HG03439 (cell line): ENCODE data around the gene PPARGC1A.

ENCODE experiments used
- ATAC-seq: cut with Tn5 transposase; IDR thresholded peaks from one replicate; pipeline ENCODE4 v1.9.1; 2021; ENCODE audit warnings: mild to moderate bottlenecking, moderate library complexity; ENCODE audit not compliant: unreplicated experiment

Gene PPARGC1A

GRCh38 chr4:23839279-23839678 lies 50.6 kb downstream of the PPARGC1A start:
- no peak for ATAC-seq

- no peak for ATAC-seq
Measured at GRCh38 chr4:23838607-23839006, 51.2 kb downstream of the PPARGC1A start.

- no peak for ATAC-seq
Measured at GRCh38 chr4:23838131-23838530, 51.7 kb downstream of the PPARGC1A start.

GRCh38 chr4:23837371-23837770 lies 52.5 kb downstream of the PPARGC1A start:
- no peak for ATAC-seq

- no peak for ATAC-seq
Measured at GRCh38 chr4:23835774-23836478, 53.9 kb downstream of the PPARGC1A start.

GRCh38 chr4:23828779-23829178 lies 61.1 kb downstream of the PPARGC1A start:
- no peak for ATAC-seq

- ATAC-seq, result no peak
Measured at GRCh38 chr4:23828020-23828715, 61.7 kb downstream of the PPARGC1A start.

GRCh38 chr4:23822181-23822580 lies 67.7 kb downstream of the PPARGC1A start:
- no peak for ATAC-seq

- no peak for ATAC-seq
Measured at GRCh38 chr4:23819041-23819511, 70.8 kb downstream of the PPARGC1A start.

GRCh38 chr4:23818097-23818885 lies 71.6 kb downstream of the PPARGC1A start:
- ATAC-seq, result no peak

- ATAC-seq, result no peak
Measured at GRCh38 chr4:23814996-23815660, 74.7 kb downstream of the PPARGC1A start.

- no peak for ATAC-seq
Measured at GRCh38 chr4:23814587-23814986, 75.3 kb downstream of the PPARGC1A start.

- no peak for ATAC-seq
Measured at GRCh38 chr4:23811161-23811560, 78.7 kb downstream of the PPARGC1A start.

GRCh38 chr4:23805450-23805851 lies 84.4 kb downstream of the PPARGC1A start:
- no peak for ATAC-seq

GRCh38 chr4:23789762-23790161 lies 100.1 kb downstream of the PPARGC1A start:
- ATAC-seq, result no peak

GRCh38 chr4:23788460-23788859 lies 101.4 kb downstream of the PPARGC1A start:
- ATAC-seq, result no peak

GRCh38 chr4:23788027-23788426 lies 101.8 kb downstream of the PPARGC1A start:
- ATAC-seq, result no peak

- ATAC-seq, result no peak
Measured at GRCh38 chr4:23782778-23783437, 106.9 kb downstream of the PPARGC1A start.

GRCh38 chr4:23779839-23780238 lies 110.0 kb downstream of the PPARGC1A start:
- ATAC-seq, result no peak

GRCh38 chr4:23779422-23779821 lies 110.4 kb downstream of the PPARGC1A start:
- ATAC-seq, result no peak

- no peak for ATAC-seq
Measured at GRCh38 chr4:23775694-23776093, 114.2 kb downstream of the PPARGC1A start.
